SK-N-SH treated with all-trans-retinoic acid at 6 μM for 48 hours (cell line): ENCODE measurements around the gene SLC6A20.

Experiments
- ARNTL ChIP-seq: fragments of 450-650 bp; formaldehyde crosslinking; IDR thresholded peaks from 2 replicates; pipeline ENCODE4 v1.5.0; 2020; ENCODE audit warnings: low read depth, mild to moderate bottlenecking, moderate library complexity, borderline replicate concordance
- BACH2 ChIP-seq: fragments of 250-450 bp; sonication (Bioruptor Pico); IDR thresholded peaks from 2 replicates; pipeline ENCODE4 v1.9.0; 2021; ENCODE audit warnings: mild to moderate bottlenecking, borderline replicate concordance
- GLIS3 ChIP-seq: fragments of 250-450 bp; sonication (Bioruptor Pico); IDR thresholded peaks from 2 replicates; pipeline ENCODE4 v1.5.0; 2020; ENCODE audit warnings: mild to moderate bottlenecking, moderate library complexity
- TOX ChIP-seq: fragments of 250-450 bp; sonication (Bioruptor Pico); IDR thresholded peaks from 2 replicates; pipeline ENCODE4 v1.8.0; 2021; ENCODE audit warnings: mild to moderate bottlenecking, moderate library complexity, borderline replicate concordance
- ZC3H10 ChIP-seq: fragments of 250-450 bp; sonication (Bioruptor Pico); IDR thresholded peaks from 2 replicates; pipeline ENCODE4 v1.5.1; 2021; ENCODE audit warnings: mild to moderate bottlenecking, moderate library complexity
- ZFP3 ChIP-seq: fragments of 250-450 bp; sonication (Bioruptor Pico); IDR thresholded peaks from 2 replicates; pipeline ENCODE4 v1.5.0; 2020; ENCODE audit warnings: mild to moderate bottlenecking, moderate library complexity
- ZFP30 ChIP-seq: fragments of 450-650 bp; formaldehyde crosslinking; IDR thresholded peaks from 2 replicates; pipeline ENCODE4 v1.5.0; 2022; ENCODE audit warnings: mild to moderate bottlenecking, moderate library complexity
- ZNF565 ChIP-seq: fragments of 450-650 bp; formaldehyde crosslinking; conservative IDR thresholded peaks from 2 replicates; pipeline ENCODE4 v1.5.0; 2020; ENCODE audit warnings: low read depth, mild to moderate bottlenecking, moderate library complexity
- ZNF8 ChIP-seq: fragments of 450-650 bp; formaldehyde crosslinking; IDR thresholded peaks from 2 replicates; pipeline ENCODE4 v1.5.0; 2020; ENCODE audit warnings: mild to moderate bottlenecking, moderate library complexity
- TF ChIP-seq, protein P1 (sequence below): fragments of 250-450 bp; sonication (Bioruptor Pico); IDR thresholded peaks from 2 replicates; pipeline ENCODE4 v1.5.1; 2020; ENCODE audit warnings: low read depth, mild to moderate bottlenecking, moderate library complexity
- TF ChIP-seq, protein P2 (sequence below): fragments of 250-450 bp; sonication (Bioruptor Pico); IDR thresholded peaks from 2 replicates; pipeline ENCODE4 v1.8.0; 2021; ENCODE audit warnings: low read depth, mild to moderate bottlenecking, moderate library complexity, borderline replicate concordance
- TF ChIP-seq, protein P3 (sequence below): fragments of 250-450 bp; sonication (Bioruptor Pico); IDR thresholded peaks from 2 replicates; pipeline ENCODE4 v1.8.0; 2020; ENCODE audit warnings: mild to moderate bottlenecking, moderate library complexity, borderline replicate concordance
- TF ChIP-seq, protein P4 (sequence below): fragments of 250-450 bp; sonication (Bioruptor Pico); IDR thresholded peaks from 2 replicates; pipeline ENCODE4 v1.5.0; 2020; ENCODE audit warnings: mild to moderate bottlenecking, moderate library complexity
- TF ChIP-seq, protein P5 (sequence below): fragments of 250-450 bp; sonication (Bioruptor Pico); IDR thresholded peaks from 2 replicates; pipeline ENCODE4 v1.5.1; 2021; ENCODE audit warnings: mild to moderate bottlenecking, moderate library complexity

DNA sequence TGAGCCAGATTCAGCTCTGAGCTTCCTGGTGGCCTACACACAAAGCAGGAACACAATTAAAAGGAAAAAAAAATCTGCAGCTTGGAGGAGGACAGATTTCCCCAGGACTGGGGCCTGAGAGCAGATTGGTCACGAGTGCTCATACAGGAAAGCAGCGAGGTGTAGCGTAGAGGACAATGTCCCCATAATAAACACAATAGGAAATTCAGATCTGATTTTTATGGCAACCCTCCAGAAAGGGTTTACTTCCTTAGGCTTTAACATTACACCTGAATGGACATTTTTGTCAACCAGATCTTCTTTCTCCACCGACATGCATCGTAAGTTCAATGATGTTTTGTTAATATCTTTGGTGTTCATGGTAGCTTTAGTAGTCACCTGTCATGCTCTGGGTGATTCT is 23.3 kb downstream of the SLC6A20 start:
- no peak for TF ChIP-seq GLIS3 (CRISPR knock-in tag)
- TF ChIP-seq BACH2 (CRISPR knock-in tag): no peak
- TF ChIP-seq ZC3H10 (CRISPR knock-in tag): no peak
- no peak for TF ChIP-seq ZFP30 (CRISPR knock-in tag)
- TF ChIP-seq, protein P1, sequence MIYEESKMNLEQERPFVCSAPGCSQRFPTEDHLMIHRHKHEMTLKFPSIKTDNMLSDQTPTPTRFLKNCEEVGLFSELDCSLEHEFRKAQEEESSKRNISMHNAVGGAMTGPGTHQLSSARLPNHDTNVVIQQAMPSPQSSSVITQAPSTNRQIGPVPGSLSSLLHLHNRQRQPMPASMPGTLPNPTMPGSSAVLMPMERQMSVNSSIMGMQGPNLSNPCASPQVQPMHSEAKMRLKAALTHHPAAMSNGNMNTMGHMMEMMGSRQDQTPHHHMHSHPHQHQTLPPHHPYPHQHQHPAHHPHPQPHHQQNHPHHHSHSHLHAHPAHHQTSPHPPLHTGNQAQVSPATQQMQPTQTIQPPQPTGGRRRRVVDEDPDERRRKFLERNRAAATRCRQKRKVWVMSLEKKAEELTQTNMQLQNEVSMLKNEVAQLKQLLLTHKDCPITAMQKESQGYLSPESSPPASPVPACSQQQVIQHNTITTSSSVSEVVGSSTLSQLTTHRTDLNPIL (CRISPR knock-in tag): no peak
- TF ChIP-seq, protein P2, sequence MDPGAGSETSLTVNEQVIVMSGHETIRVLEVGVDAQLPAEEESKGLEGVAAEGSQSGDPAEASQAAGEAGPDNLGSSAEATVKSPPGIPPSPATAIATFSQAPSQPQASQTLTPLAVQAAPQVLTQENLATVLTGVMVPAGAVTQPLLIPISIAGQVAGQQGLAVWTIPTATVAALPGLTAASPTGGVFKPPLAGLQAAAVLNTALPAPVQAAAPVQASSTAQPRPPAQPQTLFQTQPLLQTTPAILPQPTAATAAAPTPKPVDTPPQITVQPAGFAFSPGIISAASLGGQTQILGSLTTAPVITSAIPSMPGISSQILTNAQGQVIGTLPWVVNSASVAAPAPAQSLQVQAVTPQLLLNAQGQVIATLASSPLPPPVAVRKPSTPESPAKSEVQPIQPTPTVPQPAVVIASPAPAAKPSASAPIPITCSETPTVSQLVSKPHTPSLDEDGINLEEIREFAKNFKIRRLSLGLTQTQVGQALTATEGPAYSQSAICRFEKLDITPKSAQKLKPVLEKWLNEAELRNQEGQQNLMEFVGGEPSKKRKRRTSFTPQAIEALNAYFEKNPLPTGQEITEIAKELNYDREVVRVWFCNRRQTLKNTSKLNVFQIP: no peak
- TF ChIP-seq, protein P3, sequence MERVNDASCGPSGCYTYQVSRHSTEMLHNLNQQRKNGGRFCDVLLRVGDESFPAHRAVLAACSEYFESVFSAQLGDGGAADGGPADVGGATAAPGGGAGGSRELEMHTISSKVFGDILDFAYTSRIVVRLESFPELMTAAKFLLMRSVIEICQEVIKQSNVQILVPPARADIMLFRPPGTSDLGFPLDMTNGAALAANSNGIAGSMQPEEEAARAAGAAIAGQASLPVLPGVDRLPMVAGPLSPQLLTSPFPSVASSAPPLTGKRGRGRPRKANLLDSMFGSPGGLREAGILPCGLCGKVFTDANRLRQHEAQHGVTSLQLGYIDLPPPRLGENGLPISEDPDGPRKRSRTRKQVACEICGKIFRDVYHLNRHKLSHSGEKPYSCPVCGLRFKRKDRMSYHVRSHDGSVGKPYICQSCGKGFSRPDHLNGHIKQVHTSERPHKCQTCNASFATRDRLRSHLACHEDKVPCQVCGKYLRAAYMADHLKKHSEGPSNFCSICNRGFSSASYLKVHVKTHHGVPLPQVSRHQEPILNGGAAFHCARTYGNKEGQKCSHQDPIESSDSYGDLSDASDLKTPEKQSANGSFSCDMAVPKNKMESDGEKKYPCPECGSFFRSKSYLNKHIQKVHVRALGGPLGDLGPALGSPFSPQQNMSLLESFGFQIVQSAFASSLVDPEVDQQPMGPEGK (CRISPR knock-in tag): no peak
- TF ChIP-seq ZFP3: no peak
- no peak for TF ChIP-seq TOX (CRISPR knock-in tag)
- TF ChIP-seq, protein P4, sequence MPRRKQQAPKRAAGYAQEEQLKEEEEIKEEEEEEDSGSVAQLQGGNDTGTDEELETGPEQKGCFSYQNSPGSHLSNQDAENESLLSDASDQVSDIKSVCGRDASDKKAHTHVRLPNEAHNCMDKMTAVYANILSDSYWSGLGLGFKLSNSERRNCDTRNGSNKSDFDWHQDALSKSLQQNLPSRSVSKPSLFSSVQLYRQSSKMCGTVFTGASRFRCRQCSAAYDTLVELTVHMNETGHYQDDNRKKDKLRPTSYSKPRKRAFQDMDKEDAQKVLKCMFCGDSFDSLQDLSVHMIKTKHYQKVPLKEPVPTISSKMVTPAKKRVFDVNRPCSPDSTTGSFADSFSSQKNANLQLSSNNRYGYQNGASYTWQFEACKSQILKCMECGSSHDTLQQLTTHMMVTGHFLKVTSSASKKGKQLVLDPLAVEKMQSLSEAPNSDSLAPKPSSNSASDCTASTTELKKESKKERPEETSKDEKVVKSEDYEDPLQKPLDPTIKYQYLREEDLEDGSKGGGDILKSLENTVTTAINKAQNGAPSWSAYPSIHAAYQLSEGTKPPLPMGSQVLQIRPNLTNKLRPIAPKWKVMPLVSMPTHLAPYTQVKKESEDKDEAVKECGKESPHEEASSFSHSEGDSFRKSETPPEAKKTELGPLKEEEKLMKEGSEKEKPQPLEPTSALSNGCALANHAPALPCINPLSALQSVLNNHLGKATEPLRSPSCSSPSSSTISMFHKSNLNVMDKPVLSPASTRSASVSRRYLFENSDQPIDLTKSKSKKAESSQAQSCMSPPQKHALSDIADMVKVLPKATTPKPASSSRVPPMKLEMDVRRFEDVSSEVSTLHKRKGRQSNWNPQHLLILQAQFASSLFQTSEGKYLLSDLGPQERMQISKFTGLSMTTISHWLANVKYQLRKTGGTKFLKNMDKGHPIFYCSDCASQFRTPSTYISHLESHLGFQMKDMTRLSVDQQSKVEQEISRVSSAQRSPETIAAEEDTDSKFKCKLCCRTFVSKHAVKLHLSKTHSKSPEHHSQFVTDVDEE (CRISPR knock-in tag): no peak
- TF ChIP-seq ARNTL (CRISPR knock-in tag): no peak
- TF ChIP-seq, protein P5, sequence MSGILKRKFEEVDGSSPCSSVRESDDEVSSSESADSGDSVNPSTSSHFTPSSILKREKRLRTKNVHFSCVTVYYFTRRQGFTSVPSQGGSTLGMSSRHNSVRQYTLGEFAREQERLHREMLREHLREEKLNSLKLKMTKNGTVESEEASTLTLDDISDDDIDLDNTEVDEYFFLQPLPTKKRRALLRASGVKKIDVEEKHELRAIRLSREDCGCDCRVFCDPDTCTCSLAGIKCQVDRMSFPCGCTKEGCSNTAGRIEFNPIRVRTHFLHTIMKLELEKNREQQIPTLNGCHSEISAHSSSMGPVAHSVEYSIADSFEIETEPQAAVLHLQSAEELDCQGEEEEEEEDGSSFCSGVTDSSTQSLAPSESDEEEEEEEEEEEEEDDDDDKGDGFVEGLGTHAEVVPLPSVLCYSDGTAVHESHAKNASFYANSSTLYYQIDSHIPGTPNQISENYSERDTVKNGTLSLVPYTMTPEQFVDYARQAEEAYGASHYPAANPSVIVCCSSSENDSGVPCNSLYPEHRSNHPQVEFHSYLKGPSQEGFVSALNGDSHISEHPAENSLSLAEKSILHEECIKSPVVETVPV (CRISPR knock-in tag): no peak
- no peak for TF ChIP-seq ZNF8 (CRISPR knock-in tag)
- no peak for TF ChIP-seq ZNF565
